ENCODE measurements around the gene TXNRD2.

DNA sequence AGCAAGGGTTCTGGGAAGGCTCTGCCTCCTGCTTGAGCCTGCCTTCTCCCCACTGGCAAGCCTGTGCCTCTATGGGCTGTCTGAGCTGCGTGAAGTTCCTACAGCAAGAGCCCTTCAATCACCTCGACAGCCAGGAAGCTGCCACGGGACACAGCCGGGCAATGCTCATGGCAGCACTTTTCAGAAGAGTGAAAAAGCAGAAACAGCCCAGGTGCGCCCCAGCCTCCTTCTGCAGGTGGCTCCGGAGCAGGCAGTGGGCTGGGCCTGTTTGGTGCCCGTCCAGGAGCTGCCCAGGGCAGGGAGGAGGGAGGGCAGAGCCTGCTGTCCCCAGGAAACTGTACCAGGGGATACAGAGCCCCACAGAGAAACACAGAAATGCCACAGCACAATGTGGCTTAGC is 24.7 kb downstream of the TXNRD2 start:
- TF ChIP-seq POLR2AphosphoS5 (IDR thresholded peaks at IDR 0.05) = no peak
- TF ChIP-seq, protein P1, sequence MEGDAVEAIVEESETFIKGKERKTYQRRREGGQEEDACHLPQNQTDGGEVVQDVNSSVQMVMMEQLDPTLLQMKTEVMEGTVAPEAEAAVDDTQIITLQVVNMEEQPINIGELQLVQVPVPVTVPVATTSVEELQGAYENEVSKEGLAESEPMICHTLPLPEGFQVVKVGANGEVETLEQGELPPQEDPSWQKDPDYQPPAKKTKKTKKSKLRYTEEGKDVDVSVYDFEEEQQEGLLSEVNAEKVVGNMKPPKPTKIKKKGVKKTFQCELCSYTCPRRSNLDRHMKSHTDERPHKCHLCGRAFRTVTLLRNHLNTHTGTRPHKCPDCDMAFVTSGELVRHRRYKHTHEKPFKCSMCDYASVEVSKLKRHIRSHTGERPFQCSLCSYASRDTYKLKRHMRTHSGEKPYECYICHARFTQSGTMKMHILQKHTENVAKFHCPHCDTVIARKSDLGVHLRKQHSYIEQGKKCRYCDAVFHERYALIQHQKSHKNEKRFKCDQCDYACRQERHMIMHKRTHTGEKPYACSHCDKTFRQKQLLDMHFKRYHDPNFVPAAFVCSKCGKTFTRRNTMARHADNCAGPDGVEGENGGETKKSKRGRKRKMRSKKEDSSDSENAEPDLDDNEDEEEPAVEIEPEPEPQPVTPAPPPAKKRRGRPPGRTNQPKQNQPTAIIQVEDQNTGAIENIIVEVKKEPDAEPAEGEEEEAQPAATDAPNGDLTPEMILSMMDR (IDR thresholded peaks at IDR 0.05) = no peak
- TF ChIP-seq EP300 (IDR thresholded peaks at IDR 0.05; ENCODE audit: low read depth) = no peak
